MCF 10A (cell line): Measurements from ENCODE around the gene CAST. TPM values are rescaled to one million over a fixed set of nuclear protein-coding genes. Genes with fewer than 3 reads are reported as not detected.

ENCODE experiments used
- BruUV-seq: library from RNA; stranded (reverse); fragments of 400-500 nt; replicated peaks from 2 replicates; lab custom pipeline; 2021; lab: Mats Ljungman, UMichigan
- CTCF ChIA-PET: fragments of 300-600 bp; sonication (Branson Sonifier 250); formaldehyde crosslinking; extraction: SDS; loops from one replicate; lab custom pipeline; 2021; ENCODE audit warnings: antibody characterized with exemption, inconsistent platforms; lab: Yijun Ruan, JAX
- POLR2A ChIA-PET: fragments of 300-600, 350-650 bp; sonication (Branson Sonifier 250); formaldehyde crosslinking; extraction: SDS; loops from one replicate; lab custom pipeline; 2020; ENCODE audit warnings: antibody characterized with exemption, inconsistent platforms; lab: Yijun Ruan, JAX
- DNase-seq: peaks from one replicate; pipeline ENCODE4 v3.0.0-alpha.2; 2018; ENCODE audit not compliant: unreplicated experiment
- H3K27ac Mint-ChIP-seq: one replicate; pipeline ENCODE4 v1.8.0; 2022; ENCODE audit warnings: mild to moderate bottlenecking, low read depth, mixed read lengths; ENCODE audit not compliant: unreplicated experiment
- H3K27me3 Mint-ChIP-seq: one replicate; pipeline ENCODE4 v1.8.0; 2022; ENCODE audit warnings: mixed read lengths; ENCODE audit not compliant: insufficient read depth, unreplicated experiment
- H3K36me3 Mint-ChIP-seq: one replicate; pipeline ENCODE4 v1.8.0; 2022; ENCODE audit warnings: mild to moderate bottlenecking, moderate library complexity, mixed read lengths; ENCODE audit not compliant: insufficient read depth, unreplicated experiment
- H3K4me1 Mint-ChIP-seq: one replicate; pipeline ENCODE4 v1.8.0; 2022; ENCODE audit warnings: mixed read lengths; ENCODE audit not compliant: insufficient read depth, unreplicated experiment
- H3K4me3 Mint-ChIP-seq: one replicate; pipeline ENCODE4 v1.8.0; 2022; ENCODE audit warnings: mild to moderate bottlenecking, moderate library complexity, mixed read lengths; ENCODE audit not compliant: unreplicated experiment
- H3K9me3 Mint-ChIP-seq: one replicate; pipeline ENCODE4 v1.8.0; 2022; ENCODE audit warnings: mixed read lengths; ENCODE audit not compliant: unreplicated experiment
- CTCF ChIP-seq: fragments of 200-600 bp; IDR thresholded peaks from one replicate; pipeline ENCODE4 v1.8.0; 2022; ENCODE audit warnings: antibody characterized with exemption, mild to moderate bottlenecking; ENCODE audit not compliant: unreplicated experiment
- intact Hi-C: fragments of 100-400 bp; cut with micrococcal nuclease; formaldehyde crosslinking; loops from 2 replicates; pipeline ENCODE4 v1.14.1; 2022
- total RNA-seq: library from RNA; stranded (reverse); gene quantifications from 2 replicates; pipeline ENCODE4 v1.2.3, GENCODE V29; 2022

The CAST gene
- total RNA-seq, 1 experiment from 2014 or later, result 351 TPM

- intact Hi-C loops, result loop anchor here (1.0 to 5.0 kb wide), 4 partner anchors 25 to 66 kb away; no protein-coding TSS in a partner anchor
- Mint-ChIP-seq H3K36me3 (peaks cover 15% of the 10 kb centered on the region), H3K4me1 (peaks cover 20% of the 10 kb centered on the region), H3K27me3 (no peaks in the 10 kb centered on the region), H3K4me3 (peak overlapping the region; percentile 76), H3K9me3 (no peaks in the 10 kb centered on the region), H3K27ac (peak overlapping the region; percentile 91)
- CTCF ChIA-PET, result interaction anchor here (0.5 to 4.9 kb wide), 10 partner anchors 14 to 318 kb away, joined by 3 to 47 read pairs (median 6); no protein-coding TSS in a partner anchor
- TF ChIP-seq CTCF, result no peak
- DNase-seq, result peak; percentile 10
- BruUV-seq, result no TSS peak
- POLR2A ChIA-PET, result interaction anchor here (0.6 to 5.3 kb wide), 24 partner anchors 8 to 933 kb away, joined by 3 to 169 read pairs (median 8); partner anchors contain the start of genes ELL2 and ERAP1
These were observed 1.4 kb downstream of the CAST start for GRCh38 chr5:96663608-96664007.

GRCh38 chr5:96664669-96665068, 2.5 kb downstream of the CAST start:
- no TSS peak for BruUV-seq
- Mint-ChIP-seq H3K27me3 (no peaks in the 10 kb centered on the region), H3K27ac (peak overlapping the region; percentile 23), H3K4me3 (no peak overlapping the region), H3K9me3 (no peaks in the 10 kb centered on the region), H3K4me1 (peaks cover 20% of the 10 kb centered on the region), H3K36me3 (peaks cover 15% of the 10 kb centered on the region)
- CTCF ChIA-PET, result interaction anchor here (1.5 to 2.6 kb wide), 2 partner anchors 49 to 50 kb away, joined by 4 to 10 read pairs; no protein-coding TSS in a partner anchor
- POLR2A ChIA-PET, result interaction anchor here (1.0 to 1.5 kb wide), 3 partner anchors 21 to 51 kb away, joined by 3 to 6 read pairs (median 4); no protein-coding TSS in a partner anchor
- intact Hi-C loops, result loop anchor here (5.0 kb wide), 1 partner anchor 38 kb away; no protein-coding TSS in a partner anchor
- TF ChIP-seq CTCF, result no peak
- DNase-seq, result no peak

- no peak for TF ChIP-seq CTCF
- Mint-ChIP-seq H3K4me3 (no peak overlapping the region), H3K36me3 (peaks cover 13% of the 10 kb centered on the region), H3K27ac (no peak overlapping the region), H3K4me1 (peaks cover 9% of the 10 kb centered on the region), H3K27me3 (no peaks in the 10 kb centered on the region), H3K9me3 (no peaks in the 10 kb centered on the region)
- BruUV-seq, result no TSS peak
- DNase-seq, result no peak
- ChIA-PET POLR2A (interaction anchor here (0.9 to 1.0 kb wide), 2 partner anchors 16 to 34 kb away, joined by 3 to 4 read pairs; no protein-coding TSS in a partner anchor), CTCF (interaction anchor here (1.3 kb wide), 1 partner anchor 40 kb away, joined by 3 read pairs; no protein-coding TSS in a partner anchor)
- intact Hi-C loops, result no loop called here
These were observed 6.5 kb downstream of the CAST start for GRCh38 chr5:96668725-96669124.

GRCh38 chr5:96669909-96670308, 7.7 kb downstream of the CAST start:
- intact Hi-C loops, result no loop called here
- DNase-seq, result no peak
- Mint-ChIP-seq H3K4me3 (no peak overlapping the region), H3K36me3 (peaks cover 13% of the 10 kb centered on the region), H3K9me3 (no peaks in the 10 kb centered on the region), H3K4me1 (peaks cover 9% of the 10 kb centered on the region), H3K27me3 (no peaks in the 10 kb centered on the region), H3K27ac (no peak overlapping the region)
- CTCF ChIA-PET, result interaction anchor here (0.7 to 2.2 kb wide), 8 partner anchors 10 to 312 kb away, joined by 3 to 7 read pairs (median 5); no protein-coding TSS in a partner anchor
- POLR2A ChIA-PET, result interaction anchor here (2.2 kb wide), 1 partner anchor 9 kb away, joined by 8 read pairs; the partner anchor contains the start of gene CAST
- no peak for TF ChIP-seq CTCF
- no TSS peak for BruUV-seq
